ENCODE measurements around the gene LRCOL1.

DNA sequence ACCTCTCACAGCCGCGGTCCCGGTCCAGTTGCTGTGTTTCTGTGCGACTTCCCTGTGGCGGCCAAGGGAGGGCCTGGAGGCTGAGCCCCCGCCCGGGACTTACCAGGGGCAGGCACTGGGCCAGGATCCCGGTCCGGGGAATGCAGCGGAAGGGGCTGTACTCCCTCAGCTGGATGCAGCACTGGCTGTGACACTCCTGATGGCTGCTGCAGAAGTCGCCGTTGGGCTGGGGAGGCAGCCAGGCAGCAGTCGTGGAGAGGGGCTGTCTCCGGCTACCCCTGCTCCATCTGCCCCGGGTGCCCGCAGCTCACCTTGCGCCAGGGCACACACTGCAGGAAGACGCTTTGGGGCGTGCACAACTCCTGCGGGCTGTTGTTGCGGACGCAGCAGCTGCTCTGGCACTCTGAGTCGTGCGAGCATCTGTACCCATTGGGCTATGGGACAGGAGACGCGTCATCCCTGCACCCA, 6.2 kb downstream of the LRCOL1 start:
- TF ChIP-seq CREB1 (CRISPR knock-in tag; IDR thresholded peaks at IDR 0.05; ENCODE audit: low read depth), result no peak
- TF ChIP-seq, protein P1, sequence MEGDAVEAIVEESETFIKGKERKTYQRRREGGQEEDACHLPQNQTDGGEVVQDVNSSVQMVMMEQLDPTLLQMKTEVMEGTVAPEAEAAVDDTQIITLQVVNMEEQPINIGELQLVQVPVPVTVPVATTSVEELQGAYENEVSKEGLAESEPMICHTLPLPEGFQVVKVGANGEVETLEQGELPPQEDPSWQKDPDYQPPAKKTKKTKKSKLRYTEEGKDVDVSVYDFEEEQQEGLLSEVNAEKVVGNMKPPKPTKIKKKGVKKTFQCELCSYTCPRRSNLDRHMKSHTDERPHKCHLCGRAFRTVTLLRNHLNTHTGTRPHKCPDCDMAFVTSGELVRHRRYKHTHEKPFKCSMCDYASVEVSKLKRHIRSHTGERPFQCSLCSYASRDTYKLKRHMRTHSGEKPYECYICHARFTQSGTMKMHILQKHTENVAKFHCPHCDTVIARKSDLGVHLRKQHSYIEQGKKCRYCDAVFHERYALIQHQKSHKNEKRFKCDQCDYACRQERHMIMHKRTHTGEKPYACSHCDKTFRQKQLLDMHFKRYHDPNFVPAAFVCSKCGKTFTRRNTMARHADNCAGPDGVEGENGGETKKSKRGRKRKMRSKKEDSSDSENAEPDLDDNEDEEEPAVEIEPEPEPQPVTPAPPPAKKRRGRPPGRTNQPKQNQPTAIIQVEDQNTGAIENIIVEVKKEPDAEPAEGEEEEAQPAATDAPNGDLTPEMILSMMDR (conservative IDR thresholded peaks at IDR 0.05; ENCODE audit: low read depth in 2 of 2), result no peak
- TF ChIP-seq EZH2 (IDR thresholded peaks at IDR 0.05; ENCODE audit: low read depth, unreplicated experiment), result no peak
- no peak for TF ChIP-seq POLR2AphosphoS5 (IDR thresholded peaks at IDR 0.05; ENCODE audit: low read depth)
- no peak for TF ChIP-seq ZNF331 (CRISPR knock-in tag; IDR thresholded peaks at IDR 0.05; ENCODE audit: low read depth)
- no peak for TF ChIP-seq EZH2phosphoT487 (IDR thresholded peaks at IDR 0.05; ENCODE audit: unreplicated experiment)
- TF ChIP-seq, protein P2, sequence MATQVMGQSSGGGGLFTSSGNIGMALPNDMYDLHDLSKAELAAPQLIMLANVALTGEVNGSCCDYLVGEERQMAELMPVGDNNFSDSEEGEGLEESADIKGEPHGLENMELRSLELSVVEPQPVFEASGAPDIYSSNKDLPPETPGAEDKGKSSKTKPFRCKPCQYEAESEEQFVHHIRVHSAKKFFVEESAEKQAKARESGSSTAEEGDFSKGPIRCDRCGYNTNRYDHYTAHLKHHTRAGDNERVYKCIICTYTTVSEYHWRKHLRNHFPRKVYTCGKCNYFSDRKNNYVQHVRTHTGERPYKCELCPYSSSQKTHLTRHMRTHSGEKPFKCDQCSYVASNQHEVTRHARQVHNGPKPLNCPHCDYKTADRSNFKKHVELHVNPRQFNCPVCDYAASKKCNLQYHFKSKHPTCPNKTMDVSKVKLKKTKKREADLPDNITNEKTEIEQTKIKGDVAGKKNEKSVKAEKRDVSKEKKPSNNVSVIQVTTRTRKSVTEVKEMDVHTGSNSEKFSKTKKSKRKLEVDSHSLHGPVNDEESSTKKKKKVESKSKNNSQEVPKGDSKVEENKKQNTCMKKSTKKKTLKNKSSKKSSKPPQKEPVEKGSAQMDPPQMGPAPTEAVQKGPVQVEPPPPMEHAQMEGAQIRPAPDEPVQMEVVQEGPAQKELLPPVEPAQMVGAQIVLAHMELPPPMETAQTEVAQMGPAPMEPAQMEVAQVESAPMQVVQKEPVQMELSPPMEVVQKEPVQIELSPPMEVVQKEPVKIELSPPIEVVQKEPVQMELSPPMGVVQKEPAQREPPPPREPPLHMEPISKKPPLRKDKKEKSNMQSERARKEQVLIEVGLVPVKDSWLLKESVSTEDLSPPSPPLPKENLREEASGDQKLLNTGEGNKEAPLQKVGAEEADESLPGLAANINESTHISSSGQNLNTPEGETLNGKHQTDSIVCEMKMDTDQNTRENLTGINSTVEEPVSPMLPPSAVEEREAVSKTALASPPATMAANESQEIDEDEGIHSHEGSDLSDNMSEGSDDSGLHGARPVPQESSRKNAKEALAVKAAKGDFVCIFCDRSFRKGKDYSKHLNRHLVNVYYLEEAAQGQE (IDR thresholded peaks at IDR 0.05; ENCODE audit: unreplicated experiment), result no peak
